ENCODE results near the gene DDC.

DNA sequence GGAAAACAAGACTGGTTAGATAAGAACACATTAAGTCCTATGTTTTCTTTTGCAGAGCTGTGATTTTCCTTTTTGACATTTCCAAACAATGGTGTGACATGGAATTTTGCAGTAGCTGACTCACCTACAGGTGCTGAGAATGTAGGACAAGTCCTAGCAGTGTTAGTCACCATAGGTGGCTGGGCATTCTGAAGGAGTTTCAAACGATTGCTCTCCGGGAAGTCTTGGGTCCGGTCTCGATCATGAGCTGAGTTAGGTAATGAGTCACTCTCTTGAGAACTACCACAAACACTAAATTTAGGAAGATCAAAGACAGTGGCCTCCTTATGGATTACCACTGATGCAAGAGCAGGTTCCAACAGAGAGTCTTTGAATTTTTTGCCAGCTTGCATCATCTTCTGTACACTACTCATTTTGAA is 118.7 kb downstream of the DDC start:
- TF ChIP-seq, protein P1, sequence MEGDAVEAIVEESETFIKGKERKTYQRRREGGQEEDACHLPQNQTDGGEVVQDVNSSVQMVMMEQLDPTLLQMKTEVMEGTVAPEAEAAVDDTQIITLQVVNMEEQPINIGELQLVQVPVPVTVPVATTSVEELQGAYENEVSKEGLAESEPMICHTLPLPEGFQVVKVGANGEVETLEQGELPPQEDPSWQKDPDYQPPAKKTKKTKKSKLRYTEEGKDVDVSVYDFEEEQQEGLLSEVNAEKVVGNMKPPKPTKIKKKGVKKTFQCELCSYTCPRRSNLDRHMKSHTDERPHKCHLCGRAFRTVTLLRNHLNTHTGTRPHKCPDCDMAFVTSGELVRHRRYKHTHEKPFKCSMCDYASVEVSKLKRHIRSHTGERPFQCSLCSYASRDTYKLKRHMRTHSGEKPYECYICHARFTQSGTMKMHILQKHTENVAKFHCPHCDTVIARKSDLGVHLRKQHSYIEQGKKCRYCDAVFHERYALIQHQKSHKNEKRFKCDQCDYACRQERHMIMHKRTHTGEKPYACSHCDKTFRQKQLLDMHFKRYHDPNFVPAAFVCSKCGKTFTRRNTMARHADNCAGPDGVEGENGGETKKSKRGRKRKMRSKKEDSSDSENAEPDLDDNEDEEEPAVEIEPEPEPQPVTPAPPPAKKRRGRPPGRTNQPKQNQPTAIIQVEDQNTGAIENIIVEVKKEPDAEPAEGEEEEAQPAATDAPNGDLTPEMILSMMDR (conservative IDR thresholded peaks at IDR 0.05), result no peak
- TF ChIP-seq EZH2 (IDR thresholded peaks at IDR 0.05; ENCODE audit: low read depth), result no peak

Data from PC-9 (cell line).